H1 (cell line): ENCODE measurements around the gene DLEC1. TPM values are rescaled to one million over a fixed set of nuclear protein-coding genes. Genes with fewer than 3 reads are reported as not detected.

Experiments
- CTCF ChIA-PET: fragments of 300-600 bp; sonication (Branson Sonifier 250); formaldehyde crosslinking; loops from one replicate; lab custom pipeline; 2021; ENCODE audit not compliant: partially characterized antibody; lab: Charles Lee
- POLR2A ChIA-PET: fragments of 300-600 bp; sonication (Branson Sonifier 250); formaldehyde crosslinking; loops from one replicate; lab custom pipeline; 2021; ENCODE audit warnings: inconsistent platforms; ENCODE audit not compliant: partially characterized antibody; lab: Charles Lee
- DNase-seq, 2 experiments: peaks; one replicate each; pipeline versions ENCODE4 v3.0.0 to v3.0.0-alpha.2; 2010 to 2022; ENCODE audit warnings: low spot score in 2 of 2, low read depth in 1 of 2, mixed read lengths in 1 of 2
- FAIRE-seq: peaks from 2 replicates; lab custom pipeline; 2011; peaks lifted over from hg19 to GRCh38; lab: Jason Lieb, UNC
- H2AFZ ChIP-seq: 2 replicates; pipeline ENCODE4 v1.8.1; 2012; ENCODE audit warnings: low read length, inconsistent platforms
- H2AK5ac ChIP-seq: 2 replicates; pipeline ENCODE4 v1.6.1; 2013; ENCODE audit warnings: low read depth, low read length
- H2BK120ac ChIP-seq: replicated peaks from 2 replicates; pipeline ENCODE3; 2013; ENCODE audit warnings: low read depth, low read length, inconsistent platforms
- H2BK12ac ChIP-seq: 2 replicates; pipeline ENCODE4 v1.6.1; 2013; ENCODE audit warnings: low read depth, low read length
- H2BK15ac ChIP-seq: 2 replicates; pipeline ENCODE4 v1.6.1; 2013; ENCODE audit warnings: low read length
- H2BK20ac ChIP-seq: 2 replicates; pipeline ENCODE4 v1.6.1; 2013; ENCODE audit warnings: low read length
- H2BK5ac ChIP-seq: 2 replicates; pipeline ENCODE4 v1.6.1; 2013; ENCODE audit warnings: low read depth, low read length
- H3K14ac ChIP-seq: 2 replicates; pipeline ENCODE4 v1.6.1; 2013; ENCODE audit warnings: inconsistent platforms; ENCODE audit not compliant: insufficient read length
- H3K18ac ChIP-seq: 2 replicates; pipeline ENCODE4 v1.6.1; 2013; ENCODE audit warnings: low read length; ENCODE audit errors: extremely low read depth
- H3K23ac ChIP-seq: 2 replicates; pipeline ENCODE4 v1.6.1; 2013; ENCODE audit warnings: inconsistent platforms; ENCODE audit not compliant: insufficient read length
- H3K23me2 ChIP-seq: 2 replicates; pipeline ENCODE4 v1.6.1; 2013; ENCODE audit warnings: low read depth, low read length
- H3K27ac ChIP-seq: 2 replicates; pipeline ENCODE4 v1.6.1; 2011; ENCODE audit warnings: low read depth, low read length, inconsistent platforms
- H3K27me3 ChIP-seq, 4 experiments: replicated peaks in 1 of 4; 1 replicate in 1 of 4; 2 replicates in 3 of 4; pipeline versions ENCODE4 v1.6.1 to v1.8.1; 2011 to 2013; ENCODE audit warnings: low read length in 3 of 4, mild to moderate bottlenecking in 3 of 4, inconsistent platforms in 2 of 4, mixed read lengths in 2 of 4, moderate library complexity in 1 of 4; ENCODE audit not compliant: control insufficient read depth in 3 of 4, insufficient read depth in 3 of 4; ENCODE audit errors: extremely low read depth in 1 of 4
- H3K36me3 ChIP-seq, 4 experiments: 2 replicates each; pipeline versions ENCODE4 v1.6.1 to v1.8.1; 2011 to 2013; ENCODE audit warnings: mild to moderate bottlenecking in 4 of 4, low read length in 3 of 4, moderate library complexity in 2 of 4, control low read depth in 1 of 4, inconsistent platforms in 1 of 4; ENCODE audit not compliant: insufficient read depth in 4 of 4, control insufficient read depth in 2 of 4
- H3K4ac ChIP-seq: replicated peaks from 2 replicates; pipeline ENCODE3; 2013; ENCODE audit warnings: low read length, low read depth, mixed read lengths, inconsistent platforms; ENCODE audit not compliant: insufficient read length
- H3K4me1 ChIP-seq, 4 experiments: replicated peaks in 1 of 4; 1 replicate in 1 of 4; 2 replicates in 3 of 4; pipeline versions ENCODE4 v1.6.1 to v1.8.1; 2011 to 2013; ENCODE audit warnings: low read length in 3 of 4, inconsistent platforms in 2 of 4, mixed read lengths in 1 of 4; ENCODE audit not compliant: insufficient read depth in 4 of 4, control insufficient read depth in 3 of 4
- H3K4me2 ChIP-seq, 2 experiments: 2 replicates each; pipeline versions ENCODE4 v1.6.1 to v1.8.1; 2011 to 2013; ENCODE audit warnings: low read depth in 2 of 2, low read length in 2 of 2, control low read depth in 1 of 2, inconsistent platforms in 1 of 2, mild to moderate bottlenecking in 1 of 2; ENCODE audit not compliant: insufficient read depth in 1 of 2
- H3K4me3 ChIP-seq, 4 experiments: fragments of 200-600, 300-600 bp in 1 of 4; sonication (generic), shearing (Covaris generic), sonication (Bioruptor Twin) in 1 of 4; 2 replicates each; pipeline versions ENCODE4 v1.5.1 to v1.8.1; 2011 to 2016; ENCODE audit warnings: low read length in 4 of 4, low read depth in 3 of 4, control low read depth in 2 of 4, inconsistent platforms in 2 of 4, mild to moderate bottlenecking in 2 of 4, mixed read lengths in 1 of 4, moderate library complexity in 1 of 4; ENCODE audit not compliant: insufficient read depth in 2 of 4; ENCODE audit errors: extremely low read depth in 1 of 4
- H3K56ac ChIP-seq: replicated peaks from 2 replicates; pipeline ENCODE3; 2013; ENCODE audit warnings: low read depth, mild to moderate bottlenecking, mixed read lengths, low read length, inconsistent platforms; ENCODE audit not compliant: insufficient read length
- H3K79me1 ChIP-seq: 2 replicates; pipeline ENCODE4 v1.6.1; 2013; ENCODE audit warnings: low read depth, low read length, control low read depth
- H3K79me2 ChIP-seq, 2 experiments: 2 replicates each; pipeline versions ENCODE4 v1.6.1 to v1.8.1; 2012 to 2013; ENCODE audit warnings: low read length in 2 of 2, mild to moderate bottlenecking in 2 of 2, inconsistent platforms in 1 of 2; ENCODE audit not compliant: insufficient read depth in 2 of 2, control insufficient read depth in 1 of 2
- H3K9ac ChIP-seq, 4 experiments: replicated peaks in 1 of 4; 1 replicate in 1 of 4; 2 replicates in 3 of 4; pipeline versions ENCODE4 v1.6.1 to v1.8.1; 2011 to 2013; ENCODE audit warnings: low read depth in 3 of 4, low read length in 3 of 4, control low read depth in 2 of 4, mild to moderate bottlenecking in 2 of 4, moderate library complexity in 2 of 4, inconsistent platforms in 1 of 4; ENCODE audit errors: extremely low read depth in 1 of 4
- H3K9me3 ChIP-seq, 2 experiments: 2 replicates each; pipeline versions ENCODE4 v1.6.1 to v1.8.1; 2012 to 2013; ENCODE audit warnings: mild to moderate bottlenecking in 2 of 2, moderate library complexity in 2 of 2, control low read depth in 1 of 2, inconsistent platforms in 1 of 2, low read depth in 1 of 2, low read length in 1 of 2, mixed read lengths in 1 of 2; ENCODE audit not compliant: insufficient read depth in 2 of 2
- H4K20me1 ChIP-seq, 2 experiments: replicated peaks in 1 of 2; 2 replicates each; pipeline versions ENCODE3 to v1.8.1; 2011 to 2013; ENCODE audit warnings: inconsistent platforms in 2 of 2, low read length in 2 of 2, mild to moderate bottlenecking in 1 of 2; ENCODE audit not compliant: insufficient read depth in 2 of 2, control insufficient read depth in 1 of 2
- H4K5ac ChIP-seq: 2 replicates; pipeline ENCODE4 v1.6.1; 2013; ENCODE audit warnings: low read length, low read depth, mixed read lengths, inconsistent platforms; ENCODE audit not compliant: insufficient read length
- H4K8ac ChIP-seq: 2 replicates; pipeline ENCODE4 v1.8.0; 2013; ENCODE audit warnings: mild to moderate bottlenecking, moderate library complexity, low read length, inconsistent platforms; ENCODE audit not compliant: insufficient read depth; ENCODE audit errors: extremely low read depth
- H4K91ac ChIP-seq: replicated peaks from 2 replicates; pipeline ENCODE3; 2013; ENCODE audit warnings: low read length, mixed read lengths, inconsistent platforms; ENCODE audit not compliant: insufficient read length
- ATF2 ChIP-seq: IDR thresholded peaks from 2 replicates; pipeline ENCODE4 v1.6.1; 2012; ENCODE audit warnings: low read length, inconsistent platforms
- BCL11A ChIP-seq, 2 experiments: IDR thresholded peaks; one replicate each; pipeline ENCODE4 v1.6.1; 2011; ENCODE audit warnings: low read depth in 2 of 2, low read length in 2 of 2, mild to moderate bottlenecking in 2 of 2
- EP300 ChIP-seq, 2 experiments: IDR thresholded peaks; 1 replicate in 1 of 2; 2 replicates in 1 of 2; pipeline ENCODE4 v1.6.1; 2011 to 2012; ENCODE audit warnings: low read depth in 2 of 2, low read length in 2 of 2, mild to moderate bottlenecking in 2 of 2, borderline replicate concordance in 1 of 2, inconsistent platforms in 1 of 2, moderate library complexity in 1 of 2
- KDM4A ChIP-seq: IDR thresholded peaks from one replicate; pipeline ENCODE4 v1.7.1; 2012; ENCODE audit warnings: low read depth, mild to moderate bottlenecking, moderate library complexity, low read length, inconsistent platforms; ENCODE audit not compliant: severe bottlenecking
- MAX ChIP-seq: IDR thresholded peaks from 2 replicates; pipeline ENCODE4 v1.6.1; 2012; ENCODE audit warnings: inconsistent platforms
- RBBP5 ChIP-seq: IDR thresholded peaks from 2 replicates; pipeline ENCODE4 v1.7.1; 2012; ENCODE audit warnings: low read depth, mild to moderate bottlenecking, inconsistent platforms, low read length, moderate library complexity, borderline replicate concordance
- SUZ12 ChIP-seq: fragments of 200-600 bp; sonication (generic); IDR thresholded peaks from 2 replicates; pipeline ENCODE4 v1.6.1; 2012; ENCODE audit warnings: mild to moderate bottlenecking, inconsistent platforms, low read length, moderate library complexity, mixed read lengths
- WGBS, 2 experiments: shearing (Covaris generic) in 1 of 2; methylation state at CpG; one replicate each; pipeline versions ENCODE4 v1.1.6 to v1.1.7; 2013 to 2015; ENCODE audit warnings: low lambda C conversion rate in 2 of 2, mixed read lengths in 2 of 2, inconsistent platforms in 1 of 2, low coverage in 1 of 2, missing lambda C conversion rate in 1 of 2; ENCODE audit not compliant: insufficient replicate concordance in 2 of 2, insufficient coverage in 1 of 2, insufficient read length in 1 of 2; ENCODE audit errors: extremely low coverage in 1 of 2, missing lambda C conversion rate in 1 of 2; 5-methylcytosine and 5-hydroxymethylcytosine counted together
- polyA plus RNA-seq, 7 experiments: library from polyadenylated mRNA; depleted of rRNA in 3 of 7; stranded (reverse) in 5 of 7; unstranded in 2 of 7; fragments of >200 nt in 5 of 7; fragments of 200-250 nt in 2 of 7; gene quantifications; 1 replicate in 5 of 7; 2 replicates in 1 of 7; 4 replicates in 1 of 7; pipeline versions ENCODE4 v1.2.1 to v1.2.3, GENCODE V29; 2011 to 2013; ENCODE audit warnings: missing spikeins in 2 of 7, mixed read lengths in 2 of 7
- total RNA-seq: library from RNA; stranded (reverse); fragmentation: NEBNext Ultra II Directional; extraction: Animal tissue kit (Norgen Biotek cat#: 25700); gene quantifications from 2 replicates; pipeline ENCODE4 v1.2.1, GENCODE V29; 2021

Gene DLEC1
- total and polyA plus RNA-seq, 2 of the 8 experiments (the other 6 are each of a cell fraction or from before 2014, with no cell fraction given), result 0.26 to 0.76 TPM

GRCh38 chr3:38005076-38006020, 33.7 kb upstream of the DLEC1 start:
- H4K20me1 ChIP-seq, result peaks cover 0 to 6% of the 10 kb centered on the region in 2 experiments
- DNase-seq, result no peak
- H3K79me2 ChIP-seq, result no peaks in the 10 kb centered on the region
- no peak overlapping the region for H3K9ac ChIP-seq
- no peak for FAIRE-seq
- H3K23me2 ChIP-seq, result no peaks in the 10 kb centered on the region
- no peak overlapping the region for H2BK20ac ChIP-seq
- H2BK120ac ChIP-seq, result no peak overlapping the region
- CTCF ChIA-PET, result interaction anchor here (0.7 to 5.3 kb wide), 17 partner anchors 8 to 313 kb away, joined by 3 to 75 read pairs (median 4); partner anchors contain the start of genes DLEC1 and VILL
- no peak overlapping the region for H2BK15ac ChIP-seq
- H3K27ac ChIP-seq, result no peak overlapping the region
- no peaks in the 10 kb centered on the region for H3K4me1 ChIP-seq
- H3K23ac ChIP-seq, result no peak overlapping the region
- H2AK5ac ChIP-seq, result no peak overlapping the region
- H3K79me1 ChIP-seq, result no peaks in the 10 kb centered on the region
- H3K56ac ChIP-seq, result no peak overlapping the region
- POLR2A ChIA-PET, result interaction anchor here (1.1 kb wide), 1 partner anchor 10 kb away, joined by 4 read pairs; no protein-coding TSS in a partner anchor
- H4K91ac ChIP-seq, result no peak overlapping the region
- H3K36me3 ChIP-seq, result peaks cover 0 to 2% (median under 1%) of the 10 kb centered on the region in 4 experiments; a peak in 1 of 8 replicates
- H3K4me3 ChIP-seq, result no peak overlapping the region
- no peak overlapping the region for H3K4ac ChIP-seq
- 95% methylated on average over 14 of the region's 15 CpGs; no CpG with 5 or more reads in 1 of the 2 experiments for WGBS, 2 experiments
- H4K8ac ChIP-seq, result no peak overlapping the region
- 0 out of 2 replicates have a peak overlapping the region, but pooled peaks have one; percentile 8 for H2BK5ac ChIP-seq
- H3K14ac ChIP-seq, result no peak overlapping the region
- no peak overlapping the region for H4K5ac ChIP-seq
- no peak overlapping the region for H2BK12ac ChIP-seq
- H3K27me3 ChIP-seq, result no peaks in the 10 kb centered on the region
- H3K18ac ChIP-seq, result no peak overlapping the region
- H3K9me3 ChIP-seq, result no peaks in the 10 kb centered on the region
- H3K4me2 ChIP-seq, result no peak overlapping the region
- H2AFZ ChIP-seq, result no peak overlapping the region
- no peak for TF ChIP-seq BCL11A (IDR thresholded peaks at IDR 0.05; ENCODE audit: low read depth in 2 of 2, low read length in 2 of 2)
- TF ChIP-seq EP300 (IDR thresholded peaks at IDR 0.05; ENCODE audit: borderline replicate concordance in 1 of 2, low read depth in 2 of 2, low read length in 2 of 2), result no peak
- TF ChIP-seq MAX, result no peak
- TF ChIP-seq ATF2, result no peak
- TF ChIP-seq KDM4A, result no peak
- TF ChIP-seq SUZ12, result no peak
- no peak for TF ChIP-seq RBBP5
